Endothelial cell of umbilical vein (primary cell): Measurements from ENCODE around the gene SREBF1. TPM values are rescaled to one million over a fixed set of nuclear protein-coding genes. Genes with fewer than 3 reads are reported as not detected.

Experiments
- BruUV-seq: library from RNA; stranded (reverse); fragments of 400-500 nt; replicated peaks from 2 replicates; lab custom pipeline; 2021; lab: Mats Ljungman, UMichigan
- CTCF ChIA-PET: fragments of 300-600, 350-600 bp; sonication (Branson Sonifier 250); formaldehyde crosslinking; loops from one replicate; lab custom pipeline; 2021; ENCODE audit warnings: antibody characterized with exemption, inconsistent platforms; lab: Charles Lee
- POLR2A ChIA-PET: fragments of 300-600, 350-600 bp; sonication (Branson Sonifier 250); formaldehyde crosslinking; loops from one replicate; lab custom pipeline; 2021; ENCODE audit warnings: antibody characterized with exemption, inconsistent platforms; lab: Charles Lee
- DNase-seq: peaks from one replicate; pipeline ENCODE4 v3.0.0-alpha.2; 2011; ENCODE audit warnings: low read depth, low spot score
- FAIRE-seq: peaks from 2 replicates; lab custom pipeline; 2011; peaks lifted over from hg19 to GRCh38; lab: Jason Lieb, UNC
- H2AFZ ChIP-seq: 2 replicates; pipeline ENCODE4 v1.6.0; 2012; ENCODE audit warnings: low read depth, low read length, control low read depth, inconsistent platforms
- H3K27ac ChIP-seq: 2 replicates; pipeline ENCODE4 v1.5.1; 2011; ENCODE audit warnings: low read depth, mild to moderate bottlenecking, control low read depth, low read length, moderate library complexity; ENCODE audit not compliant: insufficient read depth
- H3K27me3 ChIP-seq, 2 experiments: 2 replicates each; pipeline versions ENCODE4 v1.6.0 to v1.6.1; 2011; ENCODE audit warnings: low read length in 2 of 2, mixed read lengths in 1 of 2; ENCODE audit not compliant: control insufficient read depth in 2 of 2, insufficient read depth in 2 of 2
- H3K36me3 ChIP-seq, 2 experiments: 2 replicates in 1 of 2; 3 replicates in 1 of 2; pipeline ENCODE4 v1.5.1; 2011; ENCODE audit warnings: low read length in 2 of 2, mild to moderate bottlenecking in 1 of 2, moderate library complexity in 1 of 2; ENCODE audit not compliant: control insufficient read depth in 2 of 2, insufficient read depth in 2 of 2; ENCODE audit errors: extremely low read depth in 1 of 2
- H3K4me1 ChIP-seq: 3 replicates; pipeline ENCODE4 v1.5.1; 2011; ENCODE audit warnings: mild to moderate bottlenecking, low read length; ENCODE audit not compliant: control insufficient read depth, insufficient read depth; ENCODE audit errors: extremely low read depth
- H3K4me2 ChIP-seq: 2 replicates; pipeline ENCODE4 v1.6.1; 2011; ENCODE audit warnings: low read length, control low read depth, mixed read lengths; ENCODE audit not compliant: insufficient read depth
- H3K4me3 ChIP-seq, 3 experiments: fragments of 200-600 bp in 1 of 3; sonication (generic), shearing (Covaris generic) in 1 of 3; replicated peaks in 1 of 3; 2 replicates each; pipeline ENCODE4 v1.5.1; 2011 to 2016; ENCODE audit warnings: control low read depth in 3 of 3, low read length in 3 of 3, mild to moderate bottlenecking in 2 of 3, inconsistent platforms in 1 of 3, low read depth in 1 of 3, moderate library complexity in 1 of 3; ENCODE audit not compliant: insufficient read depth in 1 of 3
- H3K79me2 ChIP-seq: 2 replicates; pipeline ENCODE4 v1.6.0; 2012; ENCODE audit warnings: low read length, inconsistent platforms; ENCODE audit not compliant: control insufficient read depth, insufficient read depth
- H3K9ac ChIP-seq: replicated peaks from 2 replicates; pipeline ENCODE3; 2011; ENCODE audit warnings: low read length, control low read depth; ENCODE audit not compliant: insufficient read depth; ENCODE audit errors: extremely low read depth
- H3K9me1 ChIP-seq: replicated peaks from 3 replicates; pipeline ENCODE4 v1.6.0; 2011; ENCODE audit warnings: mild to moderate bottlenecking, low read length; ENCODE audit not compliant: control insufficient read depth, insufficient read depth; ENCODE audit errors: extremely low read depth
- H3K9me3 ChIP-seq: replicated peaks from 2 replicates; pipeline ENCODE4 v1.5.1; 2012; ENCODE audit warnings: low read length, inconsistent platforms; ENCODE audit not compliant: control insufficient read depth, insufficient read depth
- H4K20me1 ChIP-seq: replicated peaks from 2 replicates; pipeline ENCODE3; 2011; ENCODE audit warnings: mild to moderate bottlenecking, low read length; ENCODE audit not compliant: control insufficient read depth, insufficient read depth; ENCODE audit errors: extremely low read depth
- EZH2 ChIP-seq: IDR thresholded peaks from 2 replicates; pipeline ENCODE4 v1.6.1; 2012; ENCODE audit warnings: borderline replicate concordance, low read depth, mild to moderate bottlenecking, moderate library complexity, low read length, inconsistent platforms; ENCODE audit not compliant: severe bottlenecking
- FOS ChIP-seq: IDR thresholded peaks from 2 replicates; pipeline ENCODE4 v1.6.1; 2011; ENCODE audit warnings: mild to moderate bottlenecking, low read length, moderate library complexity, borderline replicate concordance; ENCODE audit not compliant: insufficient read depth
- GATA2 ChIP-seq: IDR thresholded peaks from 2 replicates; pipeline ENCODE4 v1.7.0; 2011; ENCODE audit warnings: low read depth, mild to moderate bottlenecking, moderate library complexity, mixed read lengths, low read length; ENCODE audit not compliant: insufficient read length, insufficient read depth
- JUN ChIP-seq: IDR thresholded peaks from 2 replicates; pipeline ENCODE4 v1.6.1; 2011; ENCODE audit warnings: borderline replicate concordance, low read depth; ENCODE audit not compliant: insufficient read length, insufficient read depth
- MYC ChIP-seq: IDR thresholded peaks from one replicate; pipeline ENCODE4 v1.6.1; 2011; ENCODE audit warnings: mild to moderate bottlenecking, low read depth, low read length
- POLR2A ChIP-seq: IDR thresholded peaks from 2 replicates; pipeline ENCODE4 v1.6.1; 2012; ENCODE audit warnings: low read depth, mild to moderate bottlenecking, control low read depth, low read length
- POLR2AphosphoS5 ChIP-seq: IDR thresholded peaks from 2 replicates; pipeline ENCODE4 v1.6.1; 2012; ENCODE audit warnings: low read depth, mild to moderate bottlenecking, control low read depth, low read length, moderate library complexity; ENCODE audit not compliant: insufficient read depth
- dilution Hi-C: fragments of 300-500 bp; cut with MboI; formaldehyde crosslinking; loops from one replicate; pipeline ENCODE4 v1.15.0; 2019; ENCODE audit warnings: low sequenced_read_pairs; ENCODE audit not compliant: extremely low pct_ligation_motif_present
- intact Hi-C: fragments of 100-400 bp; cut with micrococcal nuclease; formaldehyde crosslinking; loops from one replicate; pipeline ENCODE4 v1.10.0; 2022
- polyA plus RNA-seq, 4 experiments: library from polyadenylated mRNA; depleted of rRNA in 3 of 4; stranded (reverse) in 3 of 4; unstranded in 1 of 4; fragments of >200 nt; gene quantifications; 2 replicates each; pipeline versions ENCODE4 v1.2.1 to v1.2.3, GENCODE V29; 2011 to 2012; ENCODE audit warnings: missing spikeins in 1 of 4
- total RNA-seq: library from RNA; stranded (reverse); gene quantifications from 2 replicates; pipeline ENCODE4 v1.2.3, GENCODE V29; 2021
- TF ChIP-seq, protein P1 (sequence below): IDR thresholded peaks from 2 replicates; pipeline ENCODE4 v1.6.1; 2011; ENCODE audit not compliant: insufficient read depth, insufficient read length
- TF ChIP-seq, protein P2 (sequence below), 2 donors: IDR thresholded peaks; 1 replicate in 1 of 2; 2 replicates in 1 of 2; pipeline ENCODE4 v1.5.1; 2011; ENCODE audit warnings: low read length in 2 of 2, mild to moderate bottlenecking in 2 of 2, moderate library complexity in 2 of 2, control low read depth in 1 of 2, inconsistent platforms in 1 of 2, low read depth in 1 of 2; ENCODE audit not compliant: insufficient read depth in 1 of 2; ENCODE audit errors: extremely low read depth in 1 of 2

SREBF1 gene
- total and polyA plus RNA-seq, 2 donors (not counting 3 experiments of a cell fraction or from before 2014, with no cell fraction given) = 50.4 to 109 TPM

- no peak overlapping the region for H3K4me2 ChIP-seq
- dilution Hi-C loops (no loop called here), intact Hi-C loops (no loop called here)
- no peak overlapping the region for H3K27ac ChIP-seq
- no peak for FAIRE-seq
- ChIA-PET POLR2A (no interaction called here), CTCF (no interaction called here)
- H3K9me3 ChIP-seq = no peaks in the 10 kb centered on the region
- H3K4me3 ChIP-seq = no peak overlapping the region
- no peaks in the 10 kb centered on the region for H3K4me1 ChIP-seq
- no peaks in the 10 kb centered on the region for H4K20me1 ChIP-seq
- no peaks in the 10 kb centered on the region for H3K9me1 ChIP-seq
- no peak overlapping the region for H2AFZ ChIP-seq
- no peaks in the 10 kb centered on the region for H3K27me3 ChIP-seq
- no TSS peak for BruUV-seq
- DNase-seq = no peak
- no peaks in the 10 kb centered on the region for H3K79me2 ChIP-seq
- TF ChIP-seq FOS (no peak), JUN (no peak), POLR2AphosphoS5 (no peak), GATA2 (no peak), MYC (no peak), EZH2 (no peak), POLR2A (no peak)
- TF ChIP-seq, protein P1, sequence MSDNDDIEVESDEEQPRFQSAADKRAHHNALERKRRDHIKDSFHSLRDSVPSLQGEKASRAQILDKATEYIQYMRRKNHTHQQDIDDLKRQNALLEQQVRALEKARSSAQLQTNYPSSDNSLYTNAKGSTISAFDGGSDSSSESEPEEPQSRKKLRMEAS = no peak
- TF ChIP-seq, protein P2, sequence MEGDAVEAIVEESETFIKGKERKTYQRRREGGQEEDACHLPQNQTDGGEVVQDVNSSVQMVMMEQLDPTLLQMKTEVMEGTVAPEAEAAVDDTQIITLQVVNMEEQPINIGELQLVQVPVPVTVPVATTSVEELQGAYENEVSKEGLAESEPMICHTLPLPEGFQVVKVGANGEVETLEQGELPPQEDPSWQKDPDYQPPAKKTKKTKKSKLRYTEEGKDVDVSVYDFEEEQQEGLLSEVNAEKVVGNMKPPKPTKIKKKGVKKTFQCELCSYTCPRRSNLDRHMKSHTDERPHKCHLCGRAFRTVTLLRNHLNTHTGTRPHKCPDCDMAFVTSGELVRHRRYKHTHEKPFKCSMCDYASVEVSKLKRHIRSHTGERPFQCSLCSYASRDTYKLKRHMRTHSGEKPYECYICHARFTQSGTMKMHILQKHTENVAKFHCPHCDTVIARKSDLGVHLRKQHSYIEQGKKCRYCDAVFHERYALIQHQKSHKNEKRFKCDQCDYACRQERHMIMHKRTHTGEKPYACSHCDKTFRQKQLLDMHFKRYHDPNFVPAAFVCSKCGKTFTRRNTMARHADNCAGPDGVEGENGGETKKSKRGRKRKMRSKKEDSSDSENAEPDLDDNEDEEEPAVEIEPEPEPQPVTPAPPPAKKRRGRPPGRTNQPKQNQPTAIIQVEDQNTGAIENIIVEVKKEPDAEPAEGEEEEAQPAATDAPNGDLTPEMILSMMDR (IDR thresholded peaks at IDR 0.05; ENCODE audit: extremely low read depth in 1 of 2, insufficient read depth in 1 of 2, low read depth in 1 of 2, low read length in 2 of 2) = no peak
- H3K9ac ChIP-seq = no peak overlapping the region
- H3K36me3 ChIP-seq = peaks cover 0 to 17% of the 10 kb centered on the region in 2 experiments
Observed at GRCh38 chr17:17789828-17790636, 46.8 kb downstream of the SREBF1 start.
